ENCODE data around the gene KCNJ16.

The KCNJ16 gene

GRCh38 chr17:70137451-70138230 is 62.6 kb downstream of the KCNJ16 start:
- peak in 3 of 11 experiments; percentile 15 to 77 (median 35); a peak in 4 of 22 replicates for TF ChIP-seq Cebpa-rat (IDR thresholded peaks at IDR 0.05)
- Histone ChIP-seq H3K9ac (peak overlapping the region; percentile 45 to 76 (median 69); a peak in 21 of 22 replicates), H3K4me3 (peak overlapping the region; percentile 36 to 66 (median 45); a peak in 19 of 20 replicates), H3K27me3 (no peaks in the 10 kb centered on the region), H3K4me2 (peak overlapping the region; percentile 76 to 95 (median 84)), H3K27ac (peak overlapping the region; percentile 58 to 77 (median 65)), H3K9me3 (replicated peaks in 1 of 11) (peaks cover 0 to 7% (median 6%) of the 10 kb centered on the region in 11 experiments; a peak in 19 of 22 replicates), H3K4me1 (peaks cover 21 to 80% (median 58%) of the 10 kb centered on the region in 10 experiments), H4K20me1 (no peaks in the 10 kb centered on the region), H3K36me3 (peaks cover 0 to 11% (median 6%) of the 10 kb centered on the region in 11 experiments; a peak in 14 of 22 replicates)

- H3K36me3 ChIP-seq: peaks cover 0 to 5% (median 0%) of the 10 kb centered on the region in 11 experiments; a peak in 3 of 22 replicates
- H3K4me2 ChIP-seq: peak overlapping the region; percentile 76 to 95 (median 84); a peak in 21 of 22 replicates
- H4K20me1 ChIP-seq: no peaks in the 10 kb centered on the region
- no peak for TF ChIP-seq Cebpa-rat (IDR thresholded peaks at IDR 0.05)
- H3K9me3 ChIP-seq (replicated peaks in 1 of 11): no peaks in the 10 kb centered on the region; a peak in 1 of 22 replicates
- H3K4me1 ChIP-seq: peaks cover 21 to 88% (median 62%) of the 10 kb centered on the region in 10 experiments
- peak overlapping the region in 7 of 11 experiments; percentile 45 to 73 (median 69); a peak in 12 of 22 replicates for H3K9ac ChIP-seq
- no peaks in the 10 kb centered on the region for H3K27me3 ChIP-seq
- H3K27ac ChIP-seq: peak overlapping the region in 10 of 11 experiments; percentile 58 to 77 (median 67); a peak in 15 of 22 replicates
- peak overlapping the region in 2 of 10 experiments; percentile 44 to 45; a peak in 2 of 20 replicates for H3K4me3 ChIP-seq
Measured at GRCh38 chr17:70138291-70138865, 63.4 kb downstream of the KCNJ16 start.

- peaks cover 21 to 97% (median 67%) of the 10 kb centered on the region in 10 experiments for H3K4me1 ChIP-seq
- H3K36me3 ChIP-seq: no peaks in the 10 kb centered on the region
- H3K9ac ChIP-seq: no peak overlapping the region
- H3K4me2 ChIP-seq: peak overlapping the region in 5 of 11 experiments; percentile 76 to 92 (median 84); a peak in 7 of 22 replicates
- no peak overlapping the region for H3K4me3 ChIP-seq
- no peak for TF ChIP-seq Cebpa-rat (IDR thresholded peaks at IDR 0.05)
- no peaks in the 10 kb centered on the region; a peak in 1 of 22 replicates for H3K9me3 ChIP-seq (replicated peaks in 1 of 11)
- no peak overlapping the region for H3K27ac ChIP-seq
- H3K27me3 ChIP-seq: no peaks in the 10 kb centered on the region
- H4K20me1 ChIP-seq: no peaks in the 10 kb centered on the region
Measured at GRCh38 chr17:70139449-70139993, 64.5 kb downstream of the KCNJ16 start.

GRCh38 chr17:70144260-70144846 is 69.3 kb downstream of the KCNJ16 start:
- peak overlapping the region in 2 of 11 experiments; percentile 28 to 79; a peak in 1 of 22 replicates for H3K4me2 ChIP-seq
- H3K27me3 ChIP-seq: no peaks in the 10 kb centered on the region
- H3K27ac ChIP-seq: no peak overlapping the region
- H3K4me3 ChIP-seq: no peak overlapping the region
- H3K4me1 ChIP-seq: peaks cover 0 to 55% (median 30%) of the 10 kb centered on the region in 10 experiments; a peak in 14 of 20 replicates
- no peak overlapping the region for H3K9ac ChIP-seq
- no peaks in the 10 kb centered on the region for H4K20me1 ChIP-seq
- no peak for TF ChIP-seq Cebpa-rat (IDR thresholded peaks at IDR 0.05)
- no peaks in the 10 kb centered on the region; a peak in 1 of 22 replicates for H3K9me3 ChIP-seq (replicated peaks in 1 of 11)
- no peaks in the 10 kb centered on the region for H3K36me3 ChIP-seq

- H3K4me3 ChIP-seq: no peak overlapping the region
- H3K4me2 ChIP-seq: no peak overlapping the region
- H3K27ac ChIP-seq: no peak overlapping the region
- H3K27me3 ChIP-seq: no peaks in the 10 kb centered on the region; a peak in 1 of 22 replicates
- no peaks in the 10 kb centered on the region for H3K36me3 ChIP-seq
- peaks cover 0 to 12% (median 6%) of the 10 kb centered on the region in 11 experiments; a peak in 10 of 22 replicates for H3K9me3 ChIP-seq (replicated peaks in 1 of 11)
- H3K9ac ChIP-seq: no peak overlapping the region
- no peak for TF ChIP-seq Cebpa-rat (IDR thresholded peaks at IDR 0.05)
- no peaks in the 10 kb centered on the region for H3K4me1 ChIP-seq
- no peaks in the 10 kb centered on the region for H4K20me1 ChIP-seq
Measured at GRCh38 chr17:70153210-70153609, 78.2 kb downstream of the KCNJ16 start.

GRCh38 chr17:70157151-70157550 is 82.1 kb downstream of the KCNJ16 start:
- no peaks in the 10 kb centered on the region for H3K4me1 ChIP-seq
- H3K27ac ChIP-seq: no peak overlapping the region
- no peaks in the 10 kb centered on the region for H3K36me3 ChIP-seq
- H3K9me3 ChIP-seq (replicated peaks in 1 of 11): no peaks in the 10 kb centered on the region
- no peak overlapping the region for H3K9ac ChIP-seq
- H3K4me2 ChIP-seq: no peak overlapping the region
- no peak for TF ChIP-seq Cebpa-rat (IDR thresholded peaks at IDR 0.05)
- H3K27me3 ChIP-seq: no peaks in the 10 kb centered on the region
- H3K4me3 ChIP-seq: no peak overlapping the region
- H4K20me1 ChIP-seq: no peaks in the 10 kb centered on the region

DNA sequence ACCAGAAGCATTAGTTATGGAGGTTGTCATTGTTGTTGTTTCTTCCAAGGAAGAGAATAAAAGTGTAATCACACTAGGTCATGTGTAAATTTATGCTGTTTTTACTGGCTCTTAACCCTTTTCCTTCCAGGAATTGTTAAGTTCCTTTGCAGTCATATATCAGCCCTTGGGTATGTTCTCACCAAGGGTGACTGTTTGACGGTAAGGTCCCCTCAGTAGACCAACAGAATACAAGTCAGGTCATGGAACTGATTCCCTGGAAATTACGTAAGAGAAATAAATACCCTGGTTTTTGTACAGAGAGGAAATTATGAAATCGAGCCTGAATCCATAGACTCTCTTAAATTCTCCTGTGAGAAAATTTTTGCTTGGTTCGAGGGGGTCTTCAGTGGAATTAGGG is 83.2 kb downstream of the KCNJ16 start:
- Histone ChIP-seq H3K27me3 (no peaks in the 10 kb centered on the region), H3K27ac (no peak overlapping the region), H3K9me3 (replicated peaks in 1 of 11) (no peaks in the 10 kb centered on the region), H3K9ac (no peak overlapping the region), H3K36me3 (no peaks in the 10 kb centered on the region), H3K4me3 (no peak overlapping the region), H4K20me1 (no peaks in the 10 kb centered on the region), H3K4me2 (no peak overlapping the region), H3K4me1 (no peaks in the 10 kb centered on the region)
- TF ChIP-seq Cebpa-rat (IDR thresholded peaks at IDR 0.05): no peak

DNA sequence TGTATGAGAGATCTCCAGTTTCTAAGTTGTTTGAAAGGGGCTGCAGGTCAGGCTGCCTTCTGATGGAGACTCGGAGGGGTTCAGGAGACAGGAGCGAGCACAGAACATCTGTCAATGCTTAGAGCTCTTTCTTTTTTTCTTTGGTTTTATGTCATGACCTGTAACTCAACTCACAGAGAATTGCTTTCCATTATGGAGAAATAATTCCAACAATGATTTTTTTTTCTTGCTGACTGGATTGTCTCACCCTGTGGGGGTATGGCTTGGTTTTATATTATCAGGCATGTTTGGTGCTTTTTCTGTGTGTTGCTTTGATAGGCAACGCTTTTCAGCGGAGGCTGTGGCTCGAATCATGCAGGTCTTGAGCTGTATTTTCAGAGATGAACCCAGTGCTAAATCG is 83.6 kb downstream of the KCNJ16 start:
- Histone ChIP-seq H3K4me1 (no peaks in the 10 kb centered on the region), H3K9ac (no peak overlapping the region), H3K4me3 (no peak overlapping the region), H3K36me3 (no peaks in the 10 kb centered on the region), H4K20me1 (no peaks in the 10 kb centered on the region), H3K9me3 (replicated peaks in 1 of 11) (no peaks in the 10 kb centered on the region), H3K27me3 (no peaks in the 10 kb centered on the region), H3K27ac (no peak overlapping the region), H3K4me2 (no peak overlapping the region)
- no peak for TF ChIP-seq Cebpa-rat (IDR thresholded peaks at IDR 0.05)

- Histone ChIP-seq H3K27ac (no peak overlapping the region), H3K9ac (no peak overlapping the region), H3K4me3 (no peak overlapping the region), H3K27me3 (no peaks in the 10 kb centered on the region), H3K4me2 (no peak overlapping the region), H4K20me1 (no peaks in the 10 kb centered on the region), H3K4me1 (peaks cover 0 to 6% (median 0%) of the 10 kb centered on the region in 10 experiments; a peak in 1 of 20 replicates), H3K9me3 (replicated peaks in 1 of 11) (no peaks in the 10 kb centered on the region), H3K36me3 (no peaks in the 10 kb centered on the region)
- no peak for TF ChIP-seq Cebpa-rat (IDR thresholded peaks at IDR 0.05)
Measured at GRCh38 chr17:70159980-70160379, 85.0 kb downstream of the KCNJ16 start.

All from BLaER1 treated with 17β-estradiol and CSF1 and Interleukin-3, amounts not matched to agents 10 nM and 100 nM (cell line).